HG02642 (cell line): Measurements from ENCODE around the gene ANTXRL.
"Not testable (repeated sequence)": the region's sequence is repeated elsewhere in the genome, so short reads cannot be mapped to it uniquely, and the experiment has no call there.

ENCODE experiments used
- ATAC-seq: cut with Tn5 transposase; IDR thresholded peaks from one replicate; pipeline ENCODE4 v1.9.1; 2021; ENCODE audit warnings: mild to moderate bottlenecking; ENCODE audit not compliant: unreplicated experiment, poor library complexity

The ANTXRL gene

DNA sequence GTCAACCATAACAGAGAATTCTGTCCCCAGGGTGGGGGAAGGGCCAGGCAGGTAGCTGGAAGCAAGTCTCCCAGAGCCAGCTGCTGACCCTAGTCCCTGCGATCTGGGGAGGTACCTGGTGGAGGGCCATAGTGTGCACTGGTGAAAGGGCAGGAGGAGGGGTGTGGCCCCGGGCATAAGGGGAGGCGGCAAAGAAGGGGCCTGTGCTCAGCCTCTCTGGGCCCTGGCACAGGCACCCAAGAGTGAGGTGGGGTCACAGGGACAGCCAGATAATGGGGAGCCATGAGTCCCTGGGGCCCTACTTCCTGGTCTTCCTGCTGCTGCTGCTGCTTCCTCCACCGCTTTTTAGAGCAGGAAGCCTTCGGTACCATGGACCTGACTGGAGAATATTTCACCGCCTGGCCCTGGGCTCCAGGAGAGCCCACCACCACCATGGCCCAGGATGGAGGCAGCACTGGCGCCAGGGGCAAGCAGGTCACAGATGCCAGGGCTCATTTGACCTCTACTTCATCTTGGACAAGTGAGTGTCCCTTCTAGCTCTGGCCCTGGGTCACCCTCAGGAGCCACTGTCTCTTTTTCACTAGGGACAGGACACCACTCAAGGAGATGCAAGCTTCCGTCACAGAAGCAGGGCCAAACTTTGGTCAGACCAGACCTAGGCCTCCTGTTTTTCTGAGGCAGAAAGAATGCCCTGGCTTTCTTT is at the start of gene ANTXRL:
ANTXRL (plus strand) TSS at position 7 of the 703 bp plus-strand sequence; CDS start at position 273, 266 bp downstream.
- ATAC-seq = no peak

- no peak for ATAC-seq
Observed at GRCh38 chr10:46237815-46238510, 48.8 kb upstream of the ANTXRL start.

GRCh38 chr10:46239247-46239646 is 47.5 kb upstream of the ANTXRL start:
- no peak for ATAC-seq

- no peak for ATAC-seq
Observed at GRCh38 chr10:46239993-46240683, 46.7 kb upstream of the ANTXRL start.

GRCh38 chr10:46240684-46241565 is 45.9 kb upstream of the ANTXRL start:
- ATAC-seq = no peak

DNA sequence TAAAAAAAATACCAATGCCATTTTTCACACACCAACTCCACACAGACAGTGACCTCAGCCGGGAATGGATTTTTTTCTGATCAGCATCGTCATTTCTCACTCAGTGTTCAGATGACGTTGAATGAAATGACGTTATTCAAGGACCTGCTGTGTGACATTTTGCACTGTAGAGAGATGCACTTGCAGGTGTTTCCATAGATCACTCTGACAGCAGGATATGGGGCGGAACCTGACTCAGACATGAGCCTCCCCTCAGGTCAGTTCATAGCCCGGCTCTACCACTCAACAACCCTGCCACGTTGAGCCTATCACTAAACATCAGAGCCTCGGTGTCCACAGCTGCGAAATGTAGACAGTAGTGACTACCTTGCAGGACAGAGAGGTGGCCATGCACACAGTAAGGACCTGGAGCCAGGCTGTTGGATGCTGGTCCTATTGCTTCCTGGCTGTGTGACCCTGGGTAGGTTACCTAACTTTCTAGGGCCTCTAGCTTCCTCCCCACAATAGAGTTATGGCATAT is 41.4 kb upstream of the ANTXRL start:
- ATAC-seq = no peak

DNA sequence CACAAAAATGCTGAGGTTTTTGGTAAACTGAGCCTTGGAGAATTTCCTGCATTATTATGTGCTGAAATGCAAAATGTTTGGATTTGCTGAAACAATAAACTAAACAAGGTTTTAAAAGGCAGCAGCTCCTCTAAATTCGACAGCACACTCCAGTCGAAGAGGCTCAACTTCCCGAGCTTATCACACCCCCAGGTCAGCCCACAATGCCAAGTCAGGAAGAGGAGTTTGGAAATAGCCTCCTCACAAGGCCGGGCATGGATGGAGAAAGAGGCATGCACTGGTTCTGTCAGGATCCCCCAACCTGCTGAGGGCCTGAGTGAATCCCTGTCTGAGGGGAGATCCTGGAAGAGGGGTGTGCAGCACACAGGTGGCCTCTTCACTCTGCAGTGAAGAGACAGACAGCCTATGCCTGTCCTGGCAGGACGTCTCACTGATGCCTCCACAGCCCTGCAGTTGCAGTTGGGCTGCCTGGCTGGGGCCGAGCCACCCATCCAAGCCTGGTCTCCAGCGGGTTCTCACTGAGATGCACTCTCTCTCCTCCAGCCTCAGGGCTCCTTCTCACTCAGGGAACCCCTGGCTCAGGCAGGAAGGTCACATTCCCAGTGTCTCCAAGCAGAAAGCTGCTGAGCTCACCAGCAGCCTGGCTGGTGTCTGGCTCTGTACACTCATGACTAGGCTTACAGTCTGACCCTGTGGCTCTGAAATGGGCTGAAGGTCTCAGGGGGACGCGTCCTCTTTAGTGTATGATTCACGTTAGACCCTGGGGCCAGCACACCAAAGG is 40.2 kb upstream of the ANTXRL start:
- ATAC-seq = not testable (repeated sequence)

GRCh38 chr10:46247181-46247475 is 39.7 kb upstream of the ANTXRL start:
- no peak for ATAC-seq

DNA sequence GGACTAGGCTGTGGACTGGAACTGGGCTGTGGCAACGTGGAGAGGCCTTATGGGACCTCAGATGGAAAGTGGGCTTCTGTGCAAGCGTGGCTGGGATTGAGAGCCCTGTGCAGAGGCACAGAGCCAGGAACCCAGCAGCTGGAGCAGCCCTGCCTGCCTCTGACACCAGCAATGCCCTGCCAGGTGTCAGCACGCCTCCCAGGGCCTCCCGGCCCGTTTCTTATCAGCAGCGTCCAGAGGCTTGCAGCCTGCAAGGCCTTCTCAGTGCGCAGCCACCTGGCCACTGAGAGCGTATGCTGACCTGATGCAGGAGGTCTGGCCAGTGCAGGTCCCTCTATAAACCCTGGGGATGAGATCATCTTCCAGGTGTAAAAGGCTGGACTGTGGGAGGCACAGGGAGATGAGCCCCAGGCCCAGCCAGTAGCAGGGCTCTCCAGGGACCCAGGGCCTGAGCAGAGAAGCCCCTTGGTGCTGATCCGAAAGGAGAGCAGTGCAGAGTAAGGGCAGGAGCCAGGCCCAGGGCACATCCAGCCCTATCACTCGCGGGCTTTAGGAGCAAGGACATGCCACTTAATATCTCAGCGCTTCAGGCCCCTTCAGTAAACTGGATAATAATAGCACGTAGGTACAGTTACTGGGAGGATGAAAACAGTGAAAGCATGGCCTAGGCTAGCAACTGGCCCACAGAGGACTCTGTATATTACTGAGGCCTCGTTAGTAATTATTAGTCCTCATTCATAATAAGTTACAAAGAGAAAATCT is 38.8 kb upstream of the ANTXRL start:
- no peak for ATAC-seq

- ATAC-seq = no peak
Observed at GRCh38 chr10:46248651-46249146, 38.1 kb upstream of the ANTXRL start.

DNA sequence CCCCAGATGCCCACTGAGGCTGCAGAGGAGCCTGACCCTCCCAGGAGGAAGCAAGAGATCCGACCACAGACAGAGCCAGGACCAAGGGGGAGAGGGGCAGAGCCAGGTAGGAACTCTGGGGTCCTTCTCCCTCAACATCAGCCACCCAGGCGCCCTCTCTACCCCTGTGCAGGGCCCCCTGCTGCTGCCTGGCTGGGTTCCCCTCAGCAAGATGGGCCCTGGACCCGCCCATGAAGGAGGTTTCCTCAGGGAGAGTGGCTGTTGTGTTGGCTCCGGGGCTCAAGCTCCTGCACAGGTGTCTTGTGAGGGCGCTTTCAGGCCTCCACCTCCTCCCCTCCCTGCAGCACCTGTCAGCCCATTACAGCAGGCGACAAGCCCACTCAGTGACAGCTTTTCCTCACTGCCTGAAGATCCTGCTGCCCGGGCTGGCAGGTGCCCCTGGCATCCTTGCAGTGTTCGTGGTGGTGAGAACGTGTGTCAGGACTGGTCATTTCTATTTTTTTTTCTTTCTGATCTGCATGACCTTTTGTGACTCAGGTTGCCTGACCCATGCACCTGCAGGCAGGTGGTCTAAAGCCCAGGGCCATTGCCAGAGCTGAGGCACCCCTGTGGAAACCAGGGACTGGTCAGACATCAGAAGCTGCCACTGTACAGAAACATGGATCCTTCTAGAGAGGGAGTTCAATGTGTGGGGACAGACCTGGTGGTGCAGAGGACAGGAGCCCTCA is 37.0 kb upstream of the ANTXRL start:
- not testable (repeated sequence) for ATAC-seq

DNA sequence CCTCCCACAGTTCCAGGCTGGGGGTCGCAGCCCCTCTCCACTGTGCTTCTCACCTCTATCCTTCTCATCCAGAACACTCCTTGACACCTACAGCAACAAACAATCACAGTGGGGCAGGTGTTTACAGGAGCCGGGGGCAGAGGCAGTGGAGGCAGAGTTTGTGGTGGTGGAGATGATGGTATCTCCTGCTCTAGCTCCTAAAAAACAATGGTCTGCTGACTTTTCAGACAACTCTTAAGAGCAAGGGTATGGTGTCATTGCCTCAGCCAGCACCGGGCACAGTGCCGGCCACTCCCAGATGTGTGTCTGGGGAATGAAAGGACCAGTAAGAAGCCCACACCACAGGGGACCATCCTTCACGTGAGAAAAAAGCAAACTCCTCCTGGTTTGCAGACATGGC is 36.3 kb upstream of the ANTXRL start:
- ATAC-seq = no peak

DNA sequence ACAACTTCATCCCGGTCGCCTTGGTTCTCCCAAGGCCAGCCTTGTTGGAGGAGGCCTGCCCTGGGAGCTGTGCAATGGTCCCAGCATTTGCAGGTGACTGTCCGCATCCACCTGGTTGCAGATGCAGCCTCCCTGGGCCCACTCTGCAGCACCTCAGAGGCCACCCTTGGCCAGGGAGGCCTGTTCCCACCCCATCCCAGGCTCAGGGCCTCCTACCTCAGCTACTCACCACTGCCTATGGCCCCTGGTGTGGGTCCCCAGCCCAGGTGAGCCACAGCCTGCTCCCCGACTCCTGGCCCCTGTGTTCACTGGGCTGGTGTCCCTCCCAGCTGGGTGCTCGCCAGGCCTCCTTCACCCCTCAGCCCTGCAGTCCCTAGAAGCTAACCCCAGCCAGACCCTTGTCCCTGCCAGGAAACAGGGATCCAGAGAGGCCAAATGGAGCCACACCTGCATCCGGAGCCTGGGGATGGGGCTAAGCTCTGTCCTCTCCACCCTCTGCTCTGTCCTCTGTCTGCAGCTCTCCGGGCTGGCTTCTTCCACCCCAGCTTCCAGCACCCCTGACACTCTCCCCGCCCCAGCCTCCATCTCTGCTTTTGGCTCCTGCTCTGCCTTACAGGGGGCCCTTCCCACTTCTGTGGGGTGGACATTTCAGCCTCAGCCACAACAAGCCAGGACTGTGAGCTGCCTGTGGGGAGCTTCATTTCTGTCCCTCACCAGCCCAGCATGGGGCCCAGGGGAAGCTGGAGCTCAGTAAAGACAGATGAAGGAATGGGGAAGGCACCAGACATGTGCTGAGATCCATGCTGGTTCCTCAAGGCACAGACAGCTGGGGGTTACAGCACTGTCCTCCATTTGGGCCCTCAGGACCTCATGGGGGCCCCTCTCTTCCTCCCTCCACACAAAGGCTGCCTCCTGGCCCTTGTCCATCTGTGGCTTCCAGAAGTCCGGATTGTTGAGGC is 35.6 kb upstream of the ANTXRL start:
- ATAC-seq = no peak

- no peak for ATAC-seq
Observed at GRCh38 chr10:46251857-46252847, 34.6 kb upstream of the ANTXRL start.

DNA sequence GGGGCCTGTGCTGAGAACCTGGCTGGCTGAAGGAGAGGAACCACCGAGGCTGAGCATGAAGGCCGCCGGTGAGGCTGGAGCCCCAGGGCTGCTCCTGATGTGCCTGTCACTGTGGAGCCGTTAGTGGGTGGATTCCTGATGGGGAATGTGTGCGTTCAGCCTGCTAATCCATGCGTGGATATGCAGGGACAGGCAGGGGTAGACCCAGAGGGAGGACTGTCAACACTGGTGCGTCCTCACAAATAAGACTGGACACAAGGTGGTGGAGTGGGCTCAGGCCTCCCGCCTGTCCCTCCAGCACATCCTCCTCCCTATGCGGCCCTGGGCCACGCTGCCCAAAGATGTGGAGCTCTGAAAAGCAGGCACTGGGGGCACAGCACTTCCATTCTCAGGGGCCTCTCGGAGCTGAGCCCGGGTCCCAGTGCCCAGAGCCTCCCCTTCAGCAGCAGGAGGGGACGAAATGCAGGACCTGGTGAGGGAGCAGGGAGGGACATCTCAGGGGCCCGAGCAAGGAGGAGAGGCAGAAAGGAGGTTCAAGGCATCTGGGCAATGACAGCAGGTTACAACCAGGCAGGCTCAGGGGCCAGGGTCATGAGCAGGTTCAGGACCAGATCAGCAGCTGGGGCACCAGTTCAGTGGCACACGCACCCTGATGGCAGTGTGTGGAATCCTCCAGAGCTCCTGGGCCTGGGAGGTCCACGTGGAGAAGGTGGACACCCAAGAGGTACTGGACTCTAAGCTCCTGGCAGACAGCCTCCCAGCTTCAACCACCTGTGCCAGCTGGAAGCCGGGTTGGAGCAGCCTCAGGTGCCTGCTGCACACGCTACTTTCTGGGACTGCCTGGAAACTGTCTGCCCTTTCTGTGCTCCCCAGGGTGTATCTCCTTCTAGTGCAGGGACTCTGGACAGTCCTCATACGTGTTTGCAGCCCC is 33.5 kb upstream of the ANTXRL start:
- ATAC-seq = no peak
